GM21390 (cell line): Measurements from ENCODE around the gene PRDM5.

Experiments
- ATAC-seq: cut with Tn5 transposase; IDR thresholded peaks from one replicate; pipeline ENCODE4 v1.9.1; 2021; ENCODE audit not compliant: unreplicated experiment

The PRDM5 gene

GRCh38 chr4:120922381-120923206 is at the start of gene PRDM5:
Gene PRDM5, minus strand, starts transcription at chr4:120922726. Its CDS starts 118 bp downstream, at chr4:120922608.
- no peak for ATAC-seq

GRCh38 chr4:120971884-120972283 is 49.4 kb upstream of the PRDM5 start:
- no peak for ATAC-seq

- ATAC-seq: no peak
These were observed 43.4 kb upstream of the PRDM5 start for GRCh38 chr4:120965938-120966337.

GRCh38 chr4:120964596-120964995 is 42.1 kb upstream of the PRDM5 start:
- no peak for ATAC-seq

- no peak for ATAC-seq
These were observed 40.9 kb upstream of the PRDM5 start for GRCh38 chr4:120963449-120963848.

GRCh38 chr4:120960656-120961267 is 38.2 kb upstream of the PRDM5 start:
- no peak for ATAC-seq

GRCh38 chr4:120948382-120948781 is 25.9 kb upstream of the PRDM5 start:
- ATAC-seq: no peak

GRCh38 chr4:120942776-120943175 is 20.2 kb upstream of the PRDM5 start:
- no peak for ATAC-seq

GRCh38 chr4:120940547-120940946 is 18.0 kb upstream of the PRDM5 start:
- no peak for ATAC-seq

GRCh38 chr4:120939693-120940092 is 17.2 kb upstream of the PRDM5 start:
- ATAC-seq: no peak

- no peak for ATAC-seq
These were observed 7.3 kb upstream of the PRDM5 start for GRCh38 chr4:120929847-120930246.

GRCh38 chr4:120927801-120928409 is 5.4 kb upstream of the PRDM5 start:
- ATAC-seq: no peak

GRCh38 chr4:120926358-120927025 is 4.0 kb upstream of the PRDM5 start:
- no peak for ATAC-seq

GRCh38 chr4:120924931-120925330 is 2.4 kb upstream of the PRDM5 start:
- no peak for ATAC-seq

GRCh38 chr4:120923207-120923522 is 639 bp upstream of the PRDM5 start:
- ATAC-seq: no peak

- ATAC-seq: no peak
These were observed 808 bp downstream of the PRDM5 start for GRCh38 chr4:120921456-120922380.

- no peak for ATAC-seq
These were observed 1.9 kb downstream of the PRDM5 start for GRCh38 chr4:120920666-120921065.

GRCh38 chr4:120919358-120919757 is 3.2 kb downstream of the PRDM5 start:
- ATAC-seq: no peak

- no peak for ATAC-seq
These were observed 3.7 kb downstream of the PRDM5 start for GRCh38 chr4:120918788-120919187.

- no peak for ATAC-seq
These were observed 4.4 kb downstream of the PRDM5 start for GRCh38 chr4:120918092-120918491.

GRCh38 chr4:120916937-120917336 is 5.6 kb downstream of the PRDM5 start:
- no peak for ATAC-seq
